Esophagus (tissue), 2 donors: ENCODE results near the gene PDE4B. TPM values are rescaled to one million over a fixed set of nuclear protein-coding genes. Genes with fewer than 3 reads are reported as not detected.
A peak's percentile ranks its signal among the peaks of the same experiment; 100 is the strongest.

Source experiments
- H3K27ac ChIP-seq, 2 donors: one replicate each; pipeline ENCODE4 v1.5.1; 2013; ENCODE audit warnings: low read depth in 2 of 2, mild to moderate bottlenecking in 2 of 2, inconsistent platforms in 1 of 2, low read length in 1 of 2, moderate library complexity in 1 of 2
- H3K27me3 ChIP-seq, 2 donors: one replicate each; pipeline ENCODE4 v1.6.1; 2013; ENCODE audit warnings: low read length in 2 of 2, control low read depth in 1 of 2, mild to moderate bottlenecking in 1 of 2; ENCODE audit not compliant: insufficient read depth in 2 of 2, control insufficient read depth in 1 of 2
- H3K36me3 ChIP-seq, 2 donors: one replicate each; pipeline ENCODE4 v1.6.1; 2013; ENCODE audit warnings: low read length in 1 of 2; ENCODE audit not compliant: control insufficient read depth in 2 of 2, insufficient read depth in 2 of 2
- H3K4me1 ChIP-seq, 2 donors: one replicate each; pipeline ENCODE4 v1.6.1; 2013; ENCODE audit warnings: low read length in 1 of 2; ENCODE audit not compliant: control insufficient read depth in 2 of 2, insufficient read depth in 2 of 2
- H3K4me3 ChIP-seq, 2 donors: one replicate each; pipeline ENCODE4 v1.5.1; 2013; ENCODE audit warnings: low read length in 2 of 2, mild to moderate bottlenecking in 2 of 2, low read depth in 1 of 2, moderate library complexity in 1 of 2
- H3K9me3 ChIP-seq, 2 donors: one replicate each; pipeline ENCODE4 v1.6.1; 2013; ENCODE audit warnings: mild to moderate bottlenecking in 2 of 2, low read depth in 1 of 2, low read length in 1 of 2, moderate library complexity in 1 of 2; ENCODE audit not compliant: control insufficient read depth in 2 of 2, insufficient read depth in 1 of 2
- WGBS, 2 donors: extraction: QIAGEN DNeasy Blood & Tissue Kit; methylation state at CpG; one replicate each; pipeline ENCODE4 v1.1.7; 2013; 5-methylcytosine and 5-hydroxymethylcytosine counted together
- polyA plus RNA-seq, 2 donors: library from polyadenylated mRNA; stranded (reverse); fragments of 200-250 nt; gene quantifications; one replicate each; pipeline ENCODE4 v1.2.3, GENCODE V29; 2013
- donor health status: healthy with polysubstance abuse.
- donor health status: Bipolar disorder and iron deficiency.

The PDE4B gene
- polyA plus RNA-seq, 2 donors, result 0.51 to 1.4 TPM

DNA sequence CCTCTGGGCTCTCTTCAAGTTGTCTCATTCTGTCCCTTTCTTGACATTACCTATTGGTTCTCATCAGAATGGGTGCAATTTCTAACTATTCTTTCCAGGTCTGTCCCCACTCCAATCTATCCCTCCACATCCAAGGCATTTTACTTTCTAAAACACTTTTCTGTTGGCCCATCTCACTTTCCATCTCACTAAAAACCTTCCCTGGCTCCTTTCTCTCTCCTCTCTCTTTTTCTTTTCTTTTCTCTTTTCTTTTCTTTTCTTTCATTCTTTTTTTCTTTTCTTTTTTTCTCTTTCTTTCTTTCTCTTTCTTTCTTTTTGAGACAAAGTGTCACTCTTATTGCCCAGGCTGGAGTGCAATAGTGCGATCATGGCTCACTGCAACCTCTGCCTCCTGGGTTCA is 462.1 kb downstream of the PDE4B start:
- Histone ChIP-seq H3K27me3 (no peaks in the 10 kb centered on the region), H3K9me3 (no peaks in the 10 kb centered on the region), H3K4me1 (no peaks in the 10 kb centered on the region), H3K36me3 (no peaks in the 10 kb centered on the region), H3K4me3 (no peak overlapping the region), H3K27ac (no peak overlapping the region)
- WGBS, 2 donors, result 96 to 98% methylated on average over 1 of the region's 1 CpG

DNA sequence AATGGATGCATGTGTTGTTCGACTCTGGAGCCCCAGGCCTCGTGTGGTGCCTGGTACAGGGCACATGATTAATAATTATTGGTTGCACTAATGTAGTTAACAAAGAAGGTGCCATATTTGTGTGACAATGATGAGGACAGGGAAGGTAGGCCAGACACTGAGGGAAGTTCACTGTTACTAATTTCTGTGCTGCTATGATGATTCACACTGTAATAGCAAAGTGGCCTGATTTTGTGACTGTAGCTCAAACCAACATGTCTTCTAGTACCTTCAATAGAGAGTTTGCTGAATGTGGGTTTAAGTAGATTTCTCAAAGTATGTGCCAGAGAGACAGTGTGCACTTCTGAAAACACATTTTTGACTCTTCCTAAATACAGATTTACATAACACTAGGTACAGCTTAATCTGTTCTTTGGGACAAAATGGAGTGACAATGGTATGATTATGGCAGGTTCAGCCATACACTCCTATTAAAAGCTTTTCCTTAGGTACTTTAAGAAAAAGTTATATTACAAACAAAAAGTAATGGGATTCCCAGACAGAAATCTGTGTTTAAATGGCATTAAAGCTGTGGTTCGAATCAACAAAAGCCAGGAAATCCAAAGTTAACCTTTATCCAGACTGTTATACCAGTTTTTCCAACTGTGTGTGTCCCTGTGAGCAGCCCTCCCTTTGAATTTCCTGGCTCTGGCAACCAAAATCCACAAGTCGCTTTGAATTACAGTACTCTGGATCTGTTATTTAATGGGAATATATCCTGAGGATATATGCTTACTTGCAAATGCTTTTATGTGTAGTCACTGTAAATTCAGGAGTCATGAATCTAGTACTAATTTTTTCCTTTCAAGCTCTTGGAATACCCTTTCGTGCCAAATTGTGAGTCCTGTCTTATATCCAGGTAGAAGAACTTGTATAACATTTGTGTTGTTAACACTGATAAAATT is 464.2 kb downstream of the PDE4B start:
- H3K27me3 ChIP-seq, result no peaks in the 10 kb centered on the region
- H3K36me3 ChIP-seq, result no peaks in the 10 kb centered on the region
- 65 to 74% methylated on average over 5 of the region's 5 CpGs for WGBS, 2 donors
- H3K9me3 ChIP-seq, result no peaks in the 10 kb centered on the region
- H3K27ac ChIP-seq, result no peak overlapping the region
- no peak overlapping the region for H3K4me3 ChIP-seq
- no peaks in the 10 kb centered on the region for H3K4me1 ChIP-seq

DNA sequence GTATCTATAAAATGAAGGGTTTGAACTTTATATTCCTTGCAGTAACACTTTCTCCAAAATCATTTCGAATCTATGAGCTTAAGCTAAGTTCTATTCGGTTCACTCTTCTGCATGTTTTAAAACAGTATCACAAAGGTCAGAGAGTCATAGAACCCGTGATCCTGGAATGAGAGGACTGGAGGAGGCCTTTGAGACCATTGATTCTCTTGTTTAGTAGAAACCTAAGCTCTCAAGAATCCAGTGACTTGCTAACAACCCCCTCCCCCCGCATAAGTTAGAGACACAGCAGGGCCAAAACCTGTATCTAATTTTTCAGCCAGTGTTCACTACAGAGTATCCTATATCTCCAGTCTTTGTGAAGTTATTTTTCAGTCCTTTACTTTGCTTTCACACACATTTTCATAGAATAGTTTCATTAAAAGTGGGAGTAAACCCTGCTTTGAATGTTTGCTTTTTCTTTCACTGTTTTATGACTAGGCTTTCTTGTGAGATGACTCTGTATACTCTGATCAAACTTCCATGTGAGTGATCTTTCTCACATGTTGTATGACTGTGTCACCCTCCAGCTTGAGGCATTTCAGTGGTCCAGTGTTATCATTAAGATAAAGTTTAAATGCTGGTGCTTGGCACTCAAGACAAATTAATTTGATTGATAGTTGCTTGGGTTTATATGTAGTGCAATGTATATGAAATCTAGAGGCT is 465.9 kb downstream of the PDE4B start:
- no peaks in the 10 kb centered on the region for H3K36me3 ChIP-seq
- no peak overlapping the region for H3K27ac ChIP-seq
- no peaks in the 10 kb centered on the region for H3K9me3 ChIP-seq
- no peaks in the 10 kb centered on the region for H3K4me1 ChIP-seq
- WGBS, 2 donors, result 66 to 73% methylated on average over 4 of the region's 4 CpGs
- no peaks in the 10 kb centered on the region for H3K27me3 ChIP-seq
- no peak overlapping the region for H3K4me3 ChIP-seq

DNA sequence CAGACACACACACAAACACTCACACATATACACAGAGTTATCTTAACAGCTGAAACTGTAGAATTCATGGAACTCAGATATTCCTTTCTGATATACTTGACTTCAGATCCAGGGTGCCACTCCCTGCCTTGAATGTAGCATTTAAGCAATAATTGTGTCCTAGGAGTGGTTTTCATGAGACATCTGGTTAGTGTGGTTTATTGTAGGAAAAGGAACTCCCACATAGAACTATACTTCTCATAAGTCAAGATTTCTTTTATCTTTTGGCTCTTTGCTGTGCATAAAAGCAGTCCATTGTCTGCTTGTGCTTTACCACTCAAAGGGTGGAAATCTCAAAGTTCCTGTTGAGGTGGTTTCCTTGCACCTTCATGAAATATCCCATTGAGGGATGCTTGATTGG is 468.7 kb downstream of the PDE4B start:
- Histone ChIP-seq H3K4me1 (no peaks in the 10 kb centered on the region), H3K27me3 (no peaks in the 10 kb centered on the region), H3K27ac (no peak overlapping the region), H3K4me3 (no peak overlapping the region), H3K36me3 (no peaks in the 10 kb centered on the region), H3K9me3 (no peaks in the 10 kb centered on the region)

DNA sequence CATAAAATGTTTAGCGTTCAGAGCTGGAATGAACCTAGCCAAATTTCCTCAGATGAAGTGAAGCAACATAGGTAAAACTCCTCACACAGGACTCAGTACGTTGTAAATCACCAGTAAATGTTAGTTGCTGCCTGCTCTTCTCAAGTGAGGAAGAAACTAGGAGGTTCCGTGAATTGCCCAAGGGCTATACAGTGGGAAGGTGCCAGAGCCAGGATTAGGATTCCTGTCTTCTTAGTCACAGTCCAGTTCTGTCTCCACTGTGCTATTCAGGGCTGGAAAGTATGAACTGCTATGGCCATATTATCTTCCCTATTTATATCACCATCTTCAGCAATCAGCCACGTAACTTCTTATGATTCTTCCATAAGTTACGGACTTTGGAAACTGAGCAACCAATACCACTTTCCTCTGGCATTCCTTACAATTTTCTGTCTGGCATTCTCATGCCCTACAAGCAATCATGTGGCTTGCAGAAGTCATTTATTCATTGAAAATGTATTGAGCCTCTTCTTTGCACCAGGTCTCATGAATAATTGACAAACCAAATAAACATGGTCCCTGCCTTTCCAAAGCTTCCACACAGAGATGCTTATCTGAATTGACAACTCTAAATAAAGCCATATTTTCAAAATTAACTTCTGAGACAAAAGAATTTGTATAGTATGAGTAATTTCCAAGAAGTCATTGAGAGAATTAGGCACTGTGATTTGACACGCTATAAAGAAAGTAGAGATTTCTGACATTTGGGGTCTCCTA is 469.7 kb downstream of the PDE4B start:
- Histone ChIP-seq H3K27ac (no peak overlapping the region), H3K9me3 (no peaks in the 10 kb centered on the region), H3K27me3 (no peaks in the 10 kb centered on the region), H3K4me1 (no peaks in the 10 kb centered on the region), H3K4me3 (no peak overlapping the region), H3K36me3 (no peaks in the 10 kb centered on the region)
- 57 to 69% methylated on average over 6 of the region's 6 CpGs for WGBS, 2 donors

DNA sequence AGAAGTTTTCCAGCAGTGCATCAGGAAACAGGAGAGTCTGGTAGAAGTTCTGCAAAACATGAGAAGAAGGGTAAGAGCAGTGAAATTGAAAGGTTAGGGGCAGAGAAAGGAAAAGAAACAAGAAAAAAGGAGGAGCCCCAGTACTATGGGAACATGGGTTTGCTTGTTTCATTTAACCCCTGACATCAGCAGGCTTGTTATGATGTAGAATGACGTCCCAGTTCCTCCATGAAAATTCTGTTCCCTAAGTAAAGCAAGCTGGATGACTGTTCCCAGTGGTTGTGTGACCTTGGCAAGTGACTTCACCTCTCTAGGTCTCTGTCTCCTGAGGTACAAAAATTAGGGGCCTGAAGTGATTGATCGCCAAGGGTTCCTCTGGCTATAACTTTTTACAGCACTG is 472.6 kb downstream of the PDE4B start:
- WGBS, 2 donors, result 84 to 87% methylated on average over 2 of the region's 2 CpGs
- H3K27me3 ChIP-seq, result no peaks in the 10 kb centered on the region
- H3K36me3 ChIP-seq, result no peaks in the 10 kb centered on the region
- H3K9me3 ChIP-seq, result no peaks in the 10 kb centered on the region
- no peak overlapping the region for H3K4me3 ChIP-seq
- H3K27ac ChIP-seq, result no peak overlapping the region
- no peaks in the 10 kb centered on the region for H3K4me1 ChIP-seq

DNA sequence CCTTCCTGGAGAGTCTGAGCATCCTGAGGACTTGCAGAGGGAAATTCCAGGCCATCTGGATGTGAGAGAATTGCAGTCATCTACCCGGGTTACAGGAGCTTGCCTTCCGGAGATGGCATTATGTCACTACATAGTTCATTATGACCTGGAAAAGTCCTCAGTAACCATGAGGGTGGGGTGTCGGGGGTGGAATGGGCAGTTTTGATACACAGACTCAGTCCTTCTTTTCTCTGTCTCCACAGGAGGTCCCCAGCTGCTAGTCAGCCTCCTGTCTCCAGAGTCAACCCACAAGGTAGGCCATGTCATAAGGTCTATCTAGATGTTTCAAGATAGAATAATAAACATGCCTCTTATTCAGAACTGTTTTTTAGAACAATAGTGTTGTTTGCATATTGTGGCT is 473.1 kb downstream of the PDE4B start:
- Histone ChIP-seq H3K4me1 (no peaks in the 10 kb centered on the region), H3K27me3 (no peaks in the 10 kb centered on the region), H3K27ac (no peak overlapping the region), H3K4me3 (no peak overlapping the region), H3K9me3 (no peaks in the 10 kb centered on the region), H3K36me3 (no peaks in the 10 kb centered on the region)
- WGBS, 2 donors, result 67 to 74% methylated on average over 3 of the region's 3 CpGs

DNA sequence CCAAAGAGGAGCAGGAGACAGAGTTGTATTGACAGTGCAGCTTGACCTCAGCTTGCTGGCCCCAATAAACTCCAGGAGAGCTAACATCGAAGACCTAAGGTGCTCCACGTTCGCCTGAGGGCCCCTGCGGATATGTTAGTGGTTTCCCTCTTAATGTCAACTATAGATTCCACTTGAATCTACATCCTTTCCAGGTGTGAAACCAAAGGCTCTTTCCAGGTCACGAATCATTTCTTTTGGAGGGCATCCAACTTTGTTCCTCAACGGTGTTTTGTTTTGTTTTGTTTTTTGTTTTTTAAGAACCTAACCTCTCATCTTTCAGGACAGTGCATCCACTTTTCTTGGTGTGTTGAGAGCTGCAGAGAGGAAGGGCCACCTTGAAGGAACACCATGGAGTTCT is 473.7 kb downstream of the PDE4B start:
- no peaks in the 10 kb centered on the region for H3K36me3 ChIP-seq
- H3K9me3 ChIP-seq, result no peaks in the 10 kb centered on the region
- H3K27ac ChIP-seq, result peak overlapping the region in 1 of 2 donors; percentile 7
- no peaks in the 10 kb centered on the region for H3K27me3 ChIP-seq
- no peaks in the 10 kb centered on the region for H3K4me1 ChIP-seq
- no peak overlapping the region for H3K4me3 ChIP-seq
- 40 to 65% methylated on average over 6 of the region's 6 CpGs for WGBS, 2 donors

DNA sequence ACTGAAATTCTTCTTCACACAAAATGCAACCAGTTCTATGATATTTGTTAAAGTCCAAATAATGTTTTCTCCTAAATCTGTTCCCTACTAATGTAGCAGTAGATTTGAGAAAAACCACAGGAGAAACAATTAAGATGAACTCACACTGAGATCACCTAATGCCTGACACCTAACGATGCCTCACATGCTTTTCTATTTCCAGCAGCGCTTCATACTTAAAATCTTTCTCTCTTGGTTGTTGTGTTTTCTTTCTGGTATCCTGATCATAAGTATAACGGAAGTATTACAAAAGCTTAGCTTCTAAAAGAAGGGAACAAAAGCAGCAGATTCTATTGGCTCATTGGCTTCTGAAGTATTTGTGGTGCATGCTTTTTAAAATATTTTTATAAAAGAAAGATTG is 474.1 kb downstream of the PDE4B start:
- H3K4me1 ChIP-seq, result peaks cover 0 to under 1% of the 10 kb centered on the region in 2 donors
- no peaks in the 10 kb centered on the region for H3K27me3 ChIP-seq
- no peak overlapping the region for H3K27ac ChIP-seq
- H3K36me3 ChIP-seq, result no peaks in the 10 kb centered on the region
- H3K9me3 ChIP-seq, result no peaks in the 10 kb centered on the region
- WGBS, 2 donors, result 69 to 79% methylated on average over 3 of the region's 3 CpGs
- H3K4me3 ChIP-seq, result no peak overlapping the region
